ENCODE results near the gene DUOXA1. TPM values are rescaled to one million over a fixed set of nuclear protein-coding genes. Genes with fewer than 3 reads are reported as not detected.

Gene DUOXA1
- total RNA-seq, 2 experiments from 2014 or later, result 0.68 TPM; not detected in 1

DNA sequence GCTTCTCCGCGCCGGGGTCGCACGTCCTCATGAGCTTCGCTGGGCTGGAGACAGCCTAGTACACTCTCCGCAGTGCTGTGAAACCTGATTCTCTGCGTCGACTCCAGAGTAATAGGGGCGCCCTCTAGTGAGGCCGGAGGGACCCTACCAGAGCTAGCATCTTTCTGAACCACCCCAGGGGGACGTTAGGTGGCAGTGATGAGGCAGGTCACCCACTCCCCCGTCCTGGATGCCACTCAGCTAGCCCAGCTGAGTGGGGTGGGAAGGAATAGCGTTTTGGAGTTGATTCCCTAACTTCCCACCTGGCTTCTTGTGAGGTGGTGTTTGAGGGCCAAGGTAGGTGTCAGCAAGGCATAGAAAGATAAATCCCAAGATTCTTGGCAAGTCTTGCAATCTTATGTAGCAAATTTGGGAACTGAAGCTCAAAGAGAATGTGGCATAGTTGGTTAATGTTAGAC lies 11.5 kb downstream of the DUOXA1 start:
- peak; percentile 98 for ATAC-seq (ENCODE audit: low read depth)
- H3K9me3 Mint-ChIP-seq, result no peaks in the 10 kb centered on the region
- no peak overlapping the region for H3K27ac Mint-ChIP-seq
- POLR2A ChIA-PET, result interaction anchor here (0.6 kb wide), 1 partner anchor 229 kb away, joined by 3 read pairs; no protein-coding TSS in a partner anchor
- H3K4me1 Mint-ChIP-seq, result peaks cover 12% of the 10 kb centered on the region
- peak; percentile 81 for DNase-seq
- H3K27me3 Mint-ChIP-seq, result peaks cover 63% of the 10 kb centered on the region
- H3K36me3 Mint-ChIP-seq, result no peaks in the 10 kb centered on the region
- H3K4me3 Mint-ChIP-seq, result peak overlapping the region; percentile 59

DNA sequence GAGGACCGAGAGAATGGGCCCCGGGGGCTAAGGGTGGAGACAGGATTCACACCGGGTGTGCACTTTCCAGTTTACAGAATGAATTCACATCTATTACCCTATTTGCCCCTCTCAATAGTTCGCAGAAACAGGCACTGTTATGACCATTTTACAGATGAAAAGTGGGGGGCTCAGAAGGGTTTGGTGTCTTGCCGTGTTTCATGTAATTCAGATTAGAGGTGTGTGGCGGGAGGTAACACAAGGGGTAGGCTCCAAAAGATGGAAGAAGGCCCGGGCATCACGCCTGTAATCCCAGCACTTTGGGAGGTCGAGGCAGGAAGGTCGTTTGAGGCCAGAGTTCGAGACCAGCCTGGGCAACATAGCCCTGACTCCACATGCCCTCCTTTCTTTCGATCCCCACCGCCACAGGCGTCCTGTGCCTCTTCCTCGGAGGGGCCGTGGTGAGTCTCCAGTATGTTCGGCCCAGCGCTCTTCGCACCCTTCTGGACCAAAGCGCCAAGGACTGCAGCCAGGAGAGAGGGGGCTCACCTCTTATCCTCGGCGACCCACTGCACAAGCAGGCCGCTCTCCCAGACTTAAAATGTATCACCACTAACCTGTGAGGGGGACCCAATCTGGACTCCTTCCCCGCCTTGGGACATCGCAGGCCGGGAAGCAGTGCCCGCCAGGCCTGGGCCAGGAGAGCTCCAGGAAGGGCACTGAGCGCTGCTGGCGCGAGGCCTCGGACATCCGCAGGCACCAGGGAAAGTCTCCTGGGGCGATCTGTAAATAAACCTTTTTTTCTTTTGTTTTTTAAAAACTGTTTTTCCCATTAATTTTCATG lies 12.2 kb downstream of the DUOXA1 start:
- peaks cover 12% of the 10 kb centered on the region for H3K4me1 Mint-ChIP-seq
- no peak for DNase-seq
- peak; percentile 23 for ATAC-seq (ENCODE audit: low read depth)
- no peaks in the 10 kb centered on the region for H3K36me3 Mint-ChIP-seq
- H3K27me3 Mint-ChIP-seq, result peaks cover 67% of the 10 kb centered on the region
- no peaks in the 10 kb centered on the region for H3K9me3 Mint-ChIP-seq
- H3K4me3 Mint-ChIP-seq, result peak overlapping the region; percentile 59
- POLR2A ChIA-PET, result interaction anchor here (0.6 kb wide), 1 partner anchor 228 kb away, joined by 3 read pairs; no protein-coding TSS in a partner anchor
- no peak overlapping the region for H3K27ac Mint-ChIP-seq

GRCh38 chr15:45116482-45117307 lies 13.0 kb downstream of the DUOXA1 start:
- no peak overlapping the region for H3K27ac Mint-ChIP-seq
- H3K4me3 Mint-ChIP-seq, result peak overlapping the region; percentile 7
- H3K9me3 Mint-ChIP-seq, result no peaks in the 10 kb centered on the region
- H3K4me1 Mint-ChIP-seq, result peaks cover 19% of the 10 kb centered on the region
- H3K36me3 Mint-ChIP-seq, result no peaks in the 10 kb centered on the region
- no peak for DNase-seq
- POLR2A ChIA-PET, result no interaction called here
- no peak for ATAC-seq (ENCODE audit: low read depth)
- H3K27me3 Mint-ChIP-seq, result peaks cover 76% of the 10 kb centered on the region

- Mint-ChIP-seq H3K36me3 (no peaks in the 10 kb centered on the region), H3K4me1 (peaks cover 19% of the 10 kb centered on the region), H3K27me3 (peaks cover 76% of the 10 kb centered on the region), H3K4me3 (peak overlapping the region; percentile 7), H3K27ac (no peak overlapping the region), H3K9me3 (no peaks in the 10 kb centered on the region)
- no peak for DNase-seq
- POLR2A ChIA-PET, result no interaction called here
- ATAC-seq (ENCODE audit: low read depth), result no peak
Measured at GRCh38 chr15:45116006-45116481, 13.6 kb downstream of the DUOXA1 start.

DNA sequence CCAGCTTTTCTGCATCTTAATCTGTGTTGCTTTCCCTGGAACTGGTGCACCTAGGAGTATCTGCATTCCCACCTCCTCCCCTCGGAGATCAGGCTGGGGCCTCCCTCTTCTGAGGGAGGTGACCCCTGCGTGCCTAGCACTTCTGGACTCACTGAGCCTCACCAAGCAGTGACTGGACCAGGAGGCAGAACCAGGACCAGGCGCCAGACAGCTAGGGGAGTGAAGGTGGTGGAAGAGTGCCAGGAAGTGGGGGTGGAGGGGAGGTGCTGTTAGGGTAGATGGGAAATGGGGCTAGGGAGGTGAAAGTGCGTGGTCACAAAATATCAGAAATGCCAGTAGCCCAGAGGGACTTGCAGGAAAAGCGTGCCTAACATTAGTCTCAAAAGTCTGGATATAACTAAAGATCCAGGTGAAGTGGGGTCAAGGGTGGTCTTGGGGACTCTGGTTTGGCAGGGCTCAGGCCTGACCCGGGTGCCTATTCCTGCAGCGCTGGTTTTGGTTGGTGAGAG lies 14.3 kb downstream of the DUOXA1 start:
- no peak overlapping the region for H3K27ac Mint-ChIP-seq
- no peaks in the 10 kb centered on the region for H3K36me3 Mint-ChIP-seq
- peaks cover 79% of the 10 kb centered on the region for H3K27me3 Mint-ChIP-seq
- DNase-seq, result no peak
- H3K4me3 Mint-ChIP-seq, result no peak overlapping the region
- H3K4me1 Mint-ChIP-seq, result peaks cover 19% of the 10 kb centered on the region
- H3K9me3 Mint-ChIP-seq, result no peaks in the 10 kb centered on the region
- ATAC-seq (ENCODE audit: low read depth), result no peak
- POLR2A ChIA-PET, result no interaction called here

DNA sequence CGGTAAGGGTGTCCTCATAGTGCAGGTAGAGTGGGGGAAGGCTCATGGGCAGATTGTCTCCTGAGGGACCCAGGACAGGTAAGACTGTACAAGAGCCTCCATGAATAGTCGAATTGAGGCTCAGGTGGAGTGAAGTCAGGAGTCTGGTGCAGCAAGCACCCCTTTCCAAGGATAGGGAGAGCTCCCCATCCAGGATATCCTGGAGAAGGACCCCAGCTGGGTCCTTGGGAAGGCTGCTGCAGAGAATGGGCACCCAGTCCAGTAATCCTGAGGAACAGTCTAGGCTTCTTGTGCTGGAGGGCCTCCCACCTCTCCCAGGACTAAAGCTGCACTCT lies 15.0 kb downstream of the DUOXA1 start:
- no peak for ATAC-seq (ENCODE audit: low read depth)
- Mint-ChIP-seq H3K4me3 (no peak overlapping the region), H3K36me3 (no peaks in the 10 kb centered on the region), H3K27ac (no peak overlapping the region), H3K4me1 (peaks cover 20% of the 10 kb centered on the region), H3K27me3 (peaks cover 84% of the 10 kb centered on the region), H3K9me3 (no peaks in the 10 kb centered on the region)
- POLR2A ChIA-PET, result no interaction called here
- no peak for DNase-seq

DNA sequence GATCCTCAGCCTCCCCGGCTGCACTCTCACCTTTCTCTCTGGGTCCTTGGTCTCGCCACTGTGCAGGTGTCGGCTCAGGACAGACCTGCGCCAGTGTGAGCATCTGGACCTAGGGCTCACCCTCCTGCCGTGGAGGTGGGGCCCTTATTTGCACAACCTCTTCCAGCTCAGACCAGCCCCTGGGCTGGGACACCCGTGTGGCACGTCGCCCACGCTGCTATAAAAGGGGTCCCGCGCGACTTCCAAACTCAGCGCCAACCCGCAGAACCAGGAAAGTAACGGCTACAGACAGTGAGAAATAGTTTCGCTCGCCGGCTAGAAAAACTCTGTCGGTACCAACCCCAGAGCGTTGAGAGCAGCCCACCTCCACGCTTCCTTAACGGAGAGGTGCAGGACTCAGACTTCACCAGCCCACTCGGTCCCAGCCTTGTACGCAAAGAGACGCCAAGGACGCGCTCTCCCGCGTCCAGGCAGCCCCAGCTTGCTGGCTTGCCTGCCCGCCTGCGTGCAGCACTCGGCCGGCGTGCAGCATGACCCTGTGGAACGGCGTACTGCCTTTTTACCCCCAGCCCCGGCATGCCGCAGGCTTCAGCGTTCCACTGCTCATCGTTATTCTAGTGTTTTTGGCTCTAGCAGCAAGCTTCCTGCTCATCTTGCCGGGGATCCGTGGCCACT lies 15.5 kb downstream of the DUOXA1 start, which contains the start of the genes DUOX2 and DUOXA2:
Gene DUOX2 (minus strand): TSS at position 97 of the 675 bp plus-strand sequence. CDS start 761 bp downstream, outside the sequence.
Gene DUOXA2 (plus strand): TSS at position 251 of the 675 bp plus-strand sequence. CDS start 280 bp downstream, at position 531.
- POLR2A ChIA-PET, result no interaction called here
- Mint-ChIP-seq H3K36me3 (no peaks in the 10 kb centered on the region), H3K9me3 (no peaks in the 10 kb centered on the region), H3K4me1 (peaks cover 20% of the 10 kb centered on the region), H3K4me3 (peak within 1 kb of the TSS; percentile 39), H3K27ac (no peak within 1 kb of the TSS), H3K27me3 (peaks cover 85% of the 10 kb centered on the region)
- DNase-seq (no peak), ATAC-seq (ENCODE audit: low read depth) (no peak)

GRCh38 chr15:45113380-45113990 lies 16.2 kb downstream of the DUOXA1 start:
- Mint-ChIP-seq H3K36me3 (no peaks in the 10 kb centered on the region), H3K9me3 (no peaks in the 10 kb centered on the region), H3K4me1 (peaks cover 20% of the 10 kb centered on the region), H3K27me3 (peaks cover 88% of the 10 kb centered on the region), H3K4me3 (no peak overlapping the region), H3K27ac (no peak overlapping the region)
- ATAC-seq (ENCODE audit: low read depth) (no peak), DNase-seq (no peak)
- POLR2A ChIA-PET, result no interaction called here

DNA sequence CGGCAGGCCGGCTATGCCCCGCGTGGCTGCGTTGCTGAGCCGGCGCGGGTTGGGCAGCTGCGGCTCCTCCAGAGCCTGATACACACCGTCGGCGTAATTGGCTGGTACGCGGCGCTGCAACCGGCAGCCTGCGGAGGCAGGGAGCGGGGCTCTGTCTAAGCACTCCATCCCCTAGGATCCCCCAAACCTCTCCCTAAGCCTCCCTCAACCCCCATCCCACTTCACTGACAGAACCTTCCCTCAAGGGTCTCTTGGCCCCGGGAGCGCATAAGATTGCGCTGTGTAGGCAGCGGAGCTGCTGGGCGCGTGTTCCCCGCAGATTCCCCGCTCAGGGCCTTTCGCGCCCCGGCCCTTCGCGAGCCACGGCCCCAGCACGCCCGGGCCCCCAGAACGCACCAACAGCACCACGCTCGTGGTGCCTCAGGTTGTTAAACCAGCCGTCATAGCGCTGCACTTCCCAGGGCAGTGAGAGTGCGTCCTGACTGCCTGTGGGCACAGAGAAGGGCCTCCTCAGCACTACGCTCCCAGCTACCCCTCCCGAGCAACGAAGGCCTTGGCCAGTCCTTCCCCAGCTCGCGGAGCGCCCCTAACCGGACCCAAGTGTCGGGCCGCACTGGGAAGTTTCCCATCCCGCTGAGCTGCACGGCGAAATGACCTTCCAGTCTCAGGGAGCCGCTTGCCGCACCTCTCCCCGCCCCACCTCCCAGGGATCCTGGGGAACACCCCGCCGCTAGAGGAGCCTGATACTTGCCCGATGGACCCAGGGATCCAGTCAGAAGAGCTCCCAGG lies 16.9 kb downstream of the DUOXA1 start:
- Mint-ChIP-seq H3K4me3 (peak overlapping the region; percentile 55), H3K36me3 (no peaks in the 10 kb centered on the region), H3K27ac (no peak overlapping the region), H3K27me3 (peaks cover 81% of the 10 kb centered on the region), H3K9me3 (no peaks in the 10 kb centered on the region), H3K4me1 (peaks cover 18% of the 10 kb centered on the region)
- DNase-seq (peak; percentile 41), ATAC-seq (ENCODE audit: low read depth) (no peak)
- POLR2A ChIA-PET, result no interaction called here

DNA sequence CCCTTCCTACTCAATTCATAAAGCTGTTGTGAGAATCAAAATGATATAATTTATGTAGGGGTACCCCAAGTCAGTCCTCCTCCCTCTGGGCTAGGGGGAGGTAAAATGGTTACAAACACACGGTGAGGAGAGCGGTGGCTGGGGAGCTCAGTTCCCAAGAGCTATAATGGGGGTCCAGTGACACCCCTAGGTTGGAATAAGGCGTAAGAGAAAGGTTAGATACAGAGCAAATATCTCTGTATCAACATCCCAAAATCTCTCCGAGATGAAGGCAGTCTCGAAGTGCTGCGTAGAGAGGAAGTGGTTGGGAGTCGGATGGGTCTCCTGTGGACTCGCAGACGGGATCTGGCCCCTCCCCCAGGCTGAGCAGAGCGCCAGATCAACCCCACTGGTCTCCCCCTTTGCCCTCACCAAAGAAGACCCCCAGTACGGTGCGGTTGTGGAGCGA lies 17.5 kb downstream of the DUOXA1 start:
- no peak overlapping the region for H3K27ac Mint-ChIP-seq
- POLR2A ChIA-PET, result no interaction called here
- peaks cover 14% of the 10 kb centered on the region for H3K4me1 Mint-ChIP-seq
- peaks cover 75% of the 10 kb centered on the region for H3K27me3 Mint-ChIP-seq
- H3K36me3 Mint-ChIP-seq, result no peaks in the 10 kb centered on the region
- ATAC-seq (ENCODE audit: low read depth) (no peak), DNase-seq (peak; percentile 42)
- peak overlapping the region; percentile 55 for H3K4me3 Mint-ChIP-seq
- no peaks in the 10 kb centered on the region for H3K9me3 Mint-ChIP-seq

- POLR2A ChIA-PET, result no interaction called here
Measured at GRCh38 chr15:45111390-45112142, 18.1 kb downstream of the DUOXA1 start.

More at GRCh38 chr15:45111390-45112142, 18.1 kb downstream of the DUOXA1 start:
- Mint-ChIP-seq H3K27me3 (peaks cover 70% of the 10 kb centered on the region), H3K4me3 (peak overlapping the region; percentile 55), H3K27ac (no peak overlapping the region), H3K9me3 (no peaks in the 10 kb centered on the region), H3K4me1 (peaks cover 14% of the 10 kb centered on the region), H3K36me3 (no peaks in the 10 kb centered on the region)
- ATAC-seq (ENCODE audit: low read depth) (no peak), DNase-seq (no peak)
